CD4-positive, alpha-beta T cell treated with Interleukin-15 for 4 hours (primary cell): ENCODE results near the gene MRPL28.
"Not testable (repeated sequence)": the region's sequence is repeated elsewhere in the genome, so short reads cannot be mapped to it uniquely, and the experiment has no call there.

Experiments used
- DNase-seq: peaks from one replicate; pipeline ENCODE4 v3.0.0-alpha.2; 2020; ENCODE audit warnings: low spot score

The MRPL28 gene

GRCh38 chr16:373020-373598 is 2.8 kb upstream of the MRPL28 start:
- DNase-seq = no peak

GRCh38 chr16:372302-372983 is 2.1 kb upstream of the MRPL28 start:
- no peak for DNase-seq

GRCh38 chr16:371515-372301 is 1.4 kb upstream of the MRPL28 start:
- no peak for DNase-seq

GRCh38 chr16:370979-371514 is 709 bp upstream of the MRPL28 start:
- no peak for DNase-seq

- no peak for DNase-seq
Observed at GRCh38 chr16:369866-370436, 387 bp downstream of the MRPL28 start.

- DNase-seq = no peak
Observed at GRCh38 chr16:369275-369865, 968 bp downstream of the MRPL28 start.

- no peak for DNase-seq
Observed at GRCh38 chr16:368388-369158, 1.8 kb downstream of the MRPL28 start.

GRCh38 chr16:367333-367903 is 2.9 kb downstream of the MRPL28 start:
- no peak for DNase-seq

- DNase-seq = no peak
Observed at GRCh38 chr16:366476-366875, 3.9 kb downstream of the MRPL28 start.

GRCh38 chr16:364595-365491 is 5.5 kb downstream of the MRPL28 start:
- DNase-seq = no peak

GRCh38 chr16:363766-364490 is 6.4 kb downstream of the MRPL28 start:
- no peak for DNase-seq

- no peak for DNase-seq
Observed at GRCh38 chr16:363110-363765, 7.1 kb downstream of the MRPL28 start.

GRCh38 chr16:362702-362999 is 7.7 kb downstream of the MRPL28 start:
- not testable (repeated sequence) for DNase-seq

GRCh38 chr16:361872-362701 is 8.3 kb downstream of the MRPL28 start:
- DNase-seq = peak; percentile 72

- DNase-seq = no peak
Observed at GRCh38 chr16:361341-361871, 8.9 kb downstream of the MRPL28 start.

GRCh38 chr16:360698-361336 is 9.5 kb downstream of the MRPL28 start:
- no peak for DNase-seq
